ENCODE results near the gene CDYL.

The CDYL gene, protein sequence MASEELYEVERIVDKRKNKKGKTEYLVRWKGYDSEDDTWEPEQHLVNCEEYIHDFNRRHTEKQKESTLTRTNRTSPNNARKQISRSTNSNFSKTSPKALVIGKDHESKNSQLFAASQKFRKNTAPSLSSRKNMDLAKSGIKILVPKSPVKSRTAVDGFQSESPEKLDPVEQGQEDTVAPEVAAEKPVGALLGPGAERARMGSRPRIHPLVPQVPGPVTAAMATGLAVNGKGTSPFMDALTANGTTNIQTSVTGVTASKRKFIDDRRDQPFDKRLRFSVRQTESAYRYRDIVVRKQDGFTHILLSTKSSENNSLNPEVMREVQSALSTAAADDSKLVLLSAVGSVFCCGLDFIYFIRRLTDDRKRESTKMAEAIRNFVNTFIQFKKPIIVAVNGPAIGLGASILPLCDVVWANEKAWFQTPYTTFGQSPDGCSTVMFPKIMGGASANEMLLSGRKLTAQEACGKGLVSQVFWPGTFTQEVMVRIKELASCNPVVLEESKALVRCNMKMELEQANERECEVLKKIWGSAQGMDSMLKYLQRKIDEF

DNA sequence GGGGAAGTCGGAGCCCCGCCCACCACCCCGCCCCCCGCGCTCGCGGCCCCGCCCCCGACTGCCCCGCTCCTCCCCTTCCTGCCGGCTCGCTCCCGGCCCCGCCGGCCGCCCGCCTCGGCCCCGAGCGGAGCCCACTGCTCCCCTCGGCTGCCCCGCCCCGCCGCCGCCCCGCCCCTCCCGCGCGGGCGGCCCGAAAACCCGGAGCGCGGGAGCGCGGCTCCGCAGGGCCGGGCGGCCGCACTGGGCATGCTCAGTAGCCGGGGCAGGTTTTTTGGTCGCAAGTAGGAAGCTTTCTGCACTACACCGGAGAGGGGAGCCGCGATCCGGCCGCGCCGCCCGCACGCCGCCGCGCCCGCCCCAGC lies at the start of gene CDYL:
TSS of gene CDYL (plus strand) at position 274 of the 362 bp plus-strand sequence. CDS start 380 bp downstream, outside the sequence.
- H3K79me2 ChIP-seq: peaks cover 8% of the 10 kb centered on the region
- H2AFZ ChIP-seq: peak within 1 kb of the TSS; percentile 99
- H3K36me3 ChIP-seq (ENCODE audit: control insufficient read depth, insufficient read depth, low read length): no peaks in the 10 kb centered on the region
- H3K4me3 ChIP-seq (ENCODE audit: low read depth, low read length): peak within 1 kb of the TSS; percentile 68
- H3K27ac ChIP-seq: peak within 1 kb of the TSS; percentile 82
- TF ChIP-seq, protein P1, sequence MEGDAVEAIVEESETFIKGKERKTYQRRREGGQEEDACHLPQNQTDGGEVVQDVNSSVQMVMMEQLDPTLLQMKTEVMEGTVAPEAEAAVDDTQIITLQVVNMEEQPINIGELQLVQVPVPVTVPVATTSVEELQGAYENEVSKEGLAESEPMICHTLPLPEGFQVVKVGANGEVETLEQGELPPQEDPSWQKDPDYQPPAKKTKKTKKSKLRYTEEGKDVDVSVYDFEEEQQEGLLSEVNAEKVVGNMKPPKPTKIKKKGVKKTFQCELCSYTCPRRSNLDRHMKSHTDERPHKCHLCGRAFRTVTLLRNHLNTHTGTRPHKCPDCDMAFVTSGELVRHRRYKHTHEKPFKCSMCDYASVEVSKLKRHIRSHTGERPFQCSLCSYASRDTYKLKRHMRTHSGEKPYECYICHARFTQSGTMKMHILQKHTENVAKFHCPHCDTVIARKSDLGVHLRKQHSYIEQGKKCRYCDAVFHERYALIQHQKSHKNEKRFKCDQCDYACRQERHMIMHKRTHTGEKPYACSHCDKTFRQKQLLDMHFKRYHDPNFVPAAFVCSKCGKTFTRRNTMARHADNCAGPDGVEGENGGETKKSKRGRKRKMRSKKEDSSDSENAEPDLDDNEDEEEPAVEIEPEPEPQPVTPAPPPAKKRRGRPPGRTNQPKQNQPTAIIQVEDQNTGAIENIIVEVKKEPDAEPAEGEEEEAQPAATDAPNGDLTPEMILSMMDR (IDR thresholded peaks at IDR 0.05): no peak
- no peaks in the 10 kb centered on the region for H3K9me3 ChIP-seq (ENCODE audit: control insufficient read depth, low read length)
- H3K4me1 ChIP-seq: peaks cover 12% of the 10 kb centered on the region
- no peak within 1 kb of the TSS for H3K9ac ChIP-seq
- no peaks in the 10 kb centered on the region for H3K27me3 ChIP-seq (ENCODE audit: control insufficient read depth, insufficient read depth, low read length)
- H3K4me2 ChIP-seq (ENCODE audit: low read length): peak within 1 kb of the TSS; percentile 82

DNA sequence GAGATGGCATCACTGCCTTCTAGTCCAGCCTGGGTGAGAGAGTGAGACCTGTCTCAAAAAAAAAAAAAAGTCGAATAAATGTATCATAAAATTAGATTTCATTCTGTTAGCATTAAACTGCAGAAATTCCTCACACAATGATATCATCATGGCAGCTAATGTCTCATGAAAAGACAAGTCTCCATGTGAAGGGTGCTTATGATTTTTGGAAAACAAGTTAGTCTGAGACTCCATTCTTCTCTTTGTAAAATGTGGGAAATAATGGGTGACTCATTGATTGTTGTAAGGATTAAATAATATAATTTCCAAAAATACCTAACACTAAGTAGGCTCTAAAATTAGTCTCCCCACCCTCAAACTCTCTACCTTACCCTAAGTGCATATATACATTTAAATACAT lies 49.6 kb upstream of the CDYL start:
- Histone ChIP-seq H3K27me3 (ENCODE audit: control insufficient read depth, insufficient read depth, low read length) (no peaks in the 10 kb centered on the region), H3K4me1 (no peaks in the 10 kb centered on the region), H3K9me3 (ENCODE audit: control insufficient read depth, low read length) (no peaks in the 10 kb centered on the region), H3K79me2 (no peaks in the 10 kb centered on the region), H2AFZ (no peak overlapping the region), H3K9ac (no peak overlapping the region), H3K27ac (no peak overlapping the region), H3K4me3 (ENCODE audit: low read depth, low read length) (no peak overlapping the region), H3K4me2 (ENCODE audit: low read length) (no peak overlapping the region), H3K36me3 (ENCODE audit: control insufficient read depth, insufficient read depth, low read length) (no peaks in the 10 kb centered on the region)
- TF ChIP-seq, protein P1 (IDR thresholded peaks at IDR 0.05): no peak

DNA sequence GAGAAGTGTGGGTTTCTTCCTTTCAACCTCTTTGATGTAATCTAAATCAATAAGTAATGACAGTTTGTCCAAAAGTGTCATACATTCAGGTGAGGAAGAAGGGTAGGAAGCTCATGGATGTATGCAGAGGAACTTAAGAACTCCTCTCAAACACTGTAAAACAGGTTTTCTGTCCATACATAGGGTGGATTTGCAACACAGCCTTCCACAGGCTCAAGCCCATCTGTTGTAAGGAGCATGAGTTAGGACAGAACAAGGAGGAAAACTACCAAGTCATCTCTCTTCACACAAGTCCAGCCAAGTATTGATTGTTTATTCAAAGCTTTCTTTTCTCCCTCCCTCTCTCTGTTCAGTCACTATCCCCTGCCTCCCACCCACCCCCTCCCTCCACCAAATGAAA lies 49.0 kb upstream of the CDYL start:
- Histone ChIP-seq H3K9me3 (ENCODE audit: control insufficient read depth, low read length) (no peaks in the 10 kb centered on the region), H3K27ac (no peak overlapping the region), H3K4me1 (no peaks in the 10 kb centered on the region), H3K79me2 (no peaks in the 10 kb centered on the region), H2AFZ (no peak overlapping the region), H3K9ac (no peak overlapping the region), H3K4me3 (ENCODE audit: low read depth, low read length) (no peak overlapping the region), H3K4me2 (ENCODE audit: low read length) (no peak overlapping the region), H3K36me3 (ENCODE audit: control insufficient read depth, insufficient read depth, low read length) (no peaks in the 10 kb centered on the region), H3K27me3 (ENCODE audit: control insufficient read depth, insufficient read depth, low read length) (no peaks in the 10 kb centered on the region)
- TF ChIP-seq, protein P1 (IDR thresholded peaks at IDR 0.05): no peak

DNA sequence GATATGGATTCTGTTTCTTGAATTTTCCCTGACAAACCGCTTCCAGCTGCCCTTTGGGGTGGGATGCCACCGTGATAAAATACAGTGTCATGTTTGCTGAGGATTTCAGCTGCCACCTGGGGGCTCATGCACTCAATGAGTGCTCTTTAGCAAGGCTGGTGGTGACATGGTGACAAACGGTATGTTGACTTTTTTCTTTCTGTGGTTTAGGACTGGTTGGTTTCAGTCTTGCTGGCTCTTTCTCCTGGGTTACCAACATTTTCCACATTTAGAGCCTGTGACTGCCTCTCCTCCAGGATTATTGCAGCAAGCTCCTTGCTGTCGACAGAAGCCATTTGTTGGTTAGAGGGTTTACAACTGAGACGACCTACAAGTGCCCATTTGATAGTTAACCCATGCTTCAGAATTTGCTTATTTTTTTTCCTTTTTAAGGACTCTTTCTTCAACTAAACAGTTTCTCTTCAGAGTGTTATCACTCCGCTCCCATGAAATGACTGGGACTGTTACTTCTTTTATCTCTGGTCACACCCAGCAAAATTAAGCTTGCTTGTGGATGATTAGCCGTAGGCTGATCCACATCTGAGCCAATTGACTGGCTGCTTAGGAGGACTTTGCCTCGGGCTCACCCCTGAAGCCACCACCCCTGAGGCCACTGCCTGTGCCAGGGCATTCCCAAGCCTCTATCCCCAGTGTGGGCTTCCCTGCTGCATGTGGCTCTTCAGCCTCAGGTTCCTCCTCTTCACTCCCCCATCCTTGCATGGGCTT lies 48.4 kb upstream of the CDYL start:
- Histone ChIP-seq H3K27ac (no peak overlapping the region), H2AFZ (no peak overlapping the region), H3K4me2 (ENCODE audit: low read length) (no peak overlapping the region), H3K9ac (no peak overlapping the region), H3K27me3 (ENCODE audit: control insufficient read depth, insufficient read depth, low read length) (no peaks in the 10 kb centered on the region), H3K4me1 (no peaks in the 10 kb centered on the region), H3K9me3 (ENCODE audit: control insufficient read depth, low read length) (no peaks in the 10 kb centered on the region), H3K79me2 (no peaks in the 10 kb centered on the region), H3K4me3 (ENCODE audit: low read depth, low read length) (no peak overlapping the region), H3K36me3 (ENCODE audit: control insufficient read depth, insufficient read depth, low read length) (no peaks in the 10 kb centered on the region)
- TF ChIP-seq, protein P1 (IDR thresholded peaks at IDR 0.05): no peak
